Measurements from ENCODE around the gene ZNF646.

The ZNF646 gene

GRCh38 chr16:31127182-31127581 is 53.0 kb downstream of the ZNF646 start:
- DNase-seq (ENCODE audit: low spot score), result no peak
- TF ChIP-seq CTCF (IDR thresholded peaks at IDR 0.05; ENCODE audit: extremely low read depth, missing control alignments), result no peak

GRCh38 chr16:31128711-31129567 is 54.7 kb downstream of the ZNF646 start:
- no peak for DNase-seq (ENCODE audit: low spot score)
- TF ChIP-seq CTCF (IDR thresholded peaks at IDR 0.05; ENCODE audit: extremely low read depth, missing control alignments), result no peak

GRCh38 chr16:31129568-31130335 is 55.5 kb downstream of the ZNF646 start:
- no peak for TF ChIP-seq CTCF (IDR thresholded peaks at IDR 0.05; ENCODE audit: extremely low read depth, missing control alignments)
- DNase-seq (ENCODE audit: low spot score), result no peak

- no peak for TF ChIP-seq CTCF (IDR thresholded peaks at IDR 0.05; ENCODE audit: extremely low read depth, missing control alignments)
- no peak for DNase-seq (ENCODE audit: low spot score)
These were observed 56.2 kb downstream of the ZNF646 start for GRCh38 chr16:31130336-31130891.

- DNase-seq (ENCODE audit: low spot score), result no peak
- TF ChIP-seq CTCF (IDR thresholded peaks at IDR 0.05; ENCODE audit: extremely low read depth, missing control alignments), result no peak
These were observed 56.7 kb downstream of the ZNF646 start for GRCh38 chr16:31130899-31131298.

- DNase-seq (ENCODE audit: low spot score), result no peak
- TF ChIP-seq CTCF (IDR thresholded peaks at IDR 0.05; ENCODE audit: extremely low read depth, missing control alignments), result no peak
These were observed 57.2 kb downstream of the ZNF646 start for GRCh38 chr16:31131416-31131815.

- TF ChIP-seq CTCF (IDR thresholded peaks at IDR 0.05; ENCODE audit: extremely low read depth, missing control alignments), result no peak
- no peak for DNase-seq (ENCODE audit: low spot score)
These were observed 57.6 kb downstream of the ZNF646 start for GRCh38 chr16:31131841-31132271.

Measured in GM20000 (cell line).